Activated naive CD8-positive, alpha-beta T cell treated with anti-CD3 and anti-CD28 coated beads, Interleukin-2, amount 50 U/mL, for 16 hours (primary cell): ENCODE data around the gene CCNO.

ENCODE experiments used
- DNase-seq: peaks from one replicate; pipeline ENCODE4 v3.0.0-alpha.2; 2020; ENCODE audit warnings: low read depth, low spot score

The CCNO gene

GRCh38 chr5:55232985-55233928, at the start of gene CCNO:
Gene CCNO, minus strand, starts transcription at chr5:55233608. Its CDS starts 85 bp downstream, at chr5:55233523.
- DNase-seq = no peak

- DNase-seq = no peak
Measured at GRCh38 chr5:55278778-55279177, 45.4 kb upstream of the CCNO start.

- no peak for DNase-seq
Measured at GRCh38 chr5:55276771-55277170, 43.4 kb upstream of the CCNO start.

- no peak for DNase-seq
Measured at GRCh38 chr5:55258339-55258738, 24.9 kb upstream of the CCNO start.

- no peak for DNase-seq
Measured at GRCh38 chr5:55254802-55255201, 21.4 kb upstream of the CCNO start.

- no peak for DNase-seq
Measured at GRCh38 chr5:55250064-55250463, 16.7 kb upstream of the CCNO start.

- DNase-seq = no peak
Measured at GRCh38 chr5:55241746-55242145, 8.3 kb upstream of the CCNO start.

- no peak for DNase-seq
Measured at GRCh38 chr5:55236800-55237199, 3.4 kb upstream of the CCNO start.

- DNase-seq = no peak
Measured at GRCh38 chr5:55234121-55234700, 803 bp upstream of the CCNO start.

GRCh38 chr5:55232271-55232984, 980 bp downstream of the CCNO start:
- no peak for DNase-seq

GRCh38 chr5:55231919-55232270, 1.5 kb downstream of the CCNO start:
- no peak for DNase-seq

GRCh38 chr5:55231029-55231918, 2.1 kb downstream of the CCNO start:
- no peak for DNase-seq

GRCh38 chr5:55230086-55230629, 3.2 kb downstream of the CCNO start:
- DNase-seq = no peak

- no peak for DNase-seq
Measured at GRCh38 chr5:55227664-55228430, 5.6 kb downstream of the CCNO start.

GRCh38 chr5:55226934-55227663, 6.3 kb downstream of the CCNO start, which contains the start of gene MCIDAS:
Gene MCIDAS, minus strand, starts transcription at chr5:55227315. Its CDS starts 177 bp downstream, at chr5:55227138.
- DNase-seq = no peak

GRCh38 chr5:55226027-55226933, 7.1 kb downstream of the CCNO start:
- no peak for DNase-seq

GRCh38 chr5:55225346-55225745, 8.1 kb downstream of the CCNO start:
- no peak for DNase-seq

GRCh38 chr5:55223812-55224240, 9.6 kb downstream of the CCNO start:
- no peak for DNase-seq
